Right lobe of liver (tissue), 6 donors: ENCODE measurements around the gene BYSL. TPM values are rescaled to one million over a fixed set of nuclear protein-coding genes. Genes with fewer than 3 reads are reported as not detected.

Source experiments
- ATAC-seq, 4 donors: fragments of 200-7000 bp; cut with Tn5 transposase; one replicate each; pipeline ENCODE4 v1.9.1; 2020; ENCODE audit warnings: mild to moderate bottlenecking in 4 of 4, moderate library complexity in 4 of 4
- DNase-seq, 3 donors: peaks; one replicate each; pipeline ENCODE4 v3.0.0-alpha.2; 2020
- H3K27ac ChIP-seq, 3 donors: fragments of 200-600 bp; one replicate each; pipeline ENCODE4 v1.8.0; 2022
- H3K27me3 ChIP-seq, 2 donors: fragments of 200-600 bp; one replicate each; pipeline ENCODE4 v1.8.0; 2022
- H3K36me3 ChIP-seq, 4 donors: fragments of 200-600 bp; sonication (generic) in 1 of 4; one replicate each; pipeline versions ENCODE4 v1.5.1 to v1.8.0; 2017 to 2022; ENCODE audit warnings: control low read depth in 1 of 4
- H3K4me1 ChIP-seq, 4 donors: fragments of 200-600 bp; sonication (generic) in 1 of 4; one replicate each; pipeline versions ENCODE4 v1.5.1 to v1.8.0; 2017 to 2022; ENCODE audit warnings: control low read depth in 1 of 4
- H3K4me3 ChIP-seq, 3 donors: fragments of 200-600 bp; one replicate each; pipeline ENCODE4 v1.8.0; 2022
- H3K9me3 ChIP-seq, 4 donors: fragments of 200-600 bp; sonication (generic) in 1 of 4; one replicate each; pipeline versions ENCODE4 v1.5.1 to v1.8.0; 2017 to 2022; ENCODE audit warnings: control low read depth in 1 of 4
- CTCF ChIP-seq, 4 donors: fragments of 200-600 bp in 3 of 4; fragments of 450-650 bp in 1 of 4; IDR thresholded peaks; one replicate each; pipeline versions ENCODE4 v1.5.1 to v1.8.0; 2016 to 2022; ENCODE audit warnings: antibody characterized with exemption in 4 of 4, mild to moderate bottlenecking in 2 of 4
- POLR2A ChIP-seq: fragments of 450-650 bp; IDR thresholded peaks from one replicate; pipeline ENCODE4 v1.6.1; 2017; ENCODE audit warnings: antibody characterized with exemption, mild to moderate bottlenecking
- WGBS: methylation state at CpG from one replicate; pipeline ENCODE4 v1.1.6; 2018; ENCODE audit warnings: low coverage, low lambda C conversion rate; ENCODE audit not compliant: insufficient coverage; ENCODE audit errors: missing lambda C conversion rate; 5-methylcytosine and 5-hydroxymethylcytosine counted together
- intact Hi-C, 2 donors: fragments of 100-400 bp; cut with DNase I; formaldehyde crosslinking; loops; one replicate each; pipeline versions ENCODE4 v1.11.2 to v1.14.1; 2022
- total RNA-seq, 6 experiments: library from RNA; depleted of rRNA in 2 of 6; stranded (reverse); fragments of >200 nt in 2 of 6; fragmentation: NEBNext Ultra II Directional in 3 of 6; extraction: Animal tissue kit (Norgen Biotek cat#: 25700) in 3 of 6; gene quantifications; one replicate each; pipeline versions ENCODE4 v1.1.0 to v1.2.4, GENCODE V29; 2016 to 2023
- donor health status: DM: no; HTN: yes; CAD: no.
- donor health status: DM: no; HTN: no; CAD: no.
- donor health status: DM: no; HTN: no; CAD: no.
- donor health status: DM: no; HTN: yes; CAD: no.
- donor health status: DM: no; HTN: yes; CAD: no.

BYSL gene
- total RNA-seq, 6 experiments from 2014 or later, result 3.7 to 10.8 (median 8.4) TPM

- no peaks in the 10 kb centered on the region for H3K27me3 ChIP-seq
- no peaks in the 10 kb centered on the region for H3K36me3 ChIP-seq
- no peak for ATAC-seq
- intact Hi-C loops, result no loop called here
- no peak overlapping the region for H3K4me3 ChIP-seq
- no peak for DNase-seq
- no peaks in the 10 kb centered on the region for H3K4me1 ChIP-seq
- no peak overlapping the region for H3K27ac ChIP-seq
- WGBS, result 85% methylated on average over 1 of the region's 1 CpG
- TF ChIP-seq CTCF (IDR thresholded peaks at IDR 0.05), result no peak
- no peak for TF ChIP-seq POLR2A
- no peaks in the 10 kb centered on the region for H3K9me3 ChIP-seq
These were observed 35.4 kb upstream of the BYSL start for GRCh38 chr6:41885930-41886329.

DNA sequence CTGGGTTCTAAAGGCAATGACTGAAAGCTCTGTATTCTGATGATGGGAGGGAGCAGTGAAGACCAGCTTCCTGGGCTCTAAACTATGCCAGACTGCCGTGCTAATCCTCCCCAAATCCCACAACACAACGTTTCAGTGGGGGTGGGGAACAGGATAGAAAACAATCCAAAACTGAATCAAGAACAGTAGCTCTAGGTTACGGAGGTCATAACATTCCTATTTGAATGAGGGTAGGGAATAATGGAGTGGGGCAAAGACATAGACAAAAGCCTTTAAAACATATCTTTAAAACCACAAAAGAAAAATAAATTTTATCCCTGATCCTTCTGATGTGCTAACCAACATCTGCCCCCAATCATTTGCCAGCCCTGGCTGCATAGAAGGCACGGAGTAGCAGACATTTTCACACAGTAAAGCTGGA, 34.0 kb upstream of the BYSL start:
- Histone ChIP-seq H3K36me3 (no peaks in the 10 kb centered on the region), H3K4me3 (no peak overlapping the region), H3K27me3 (no peaks in the 10 kb centered on the region), H3K27ac (no peak overlapping the region), H3K9me3 (no peaks in the 10 kb centered on the region), H3K4me1 (no peaks in the 10 kb centered on the region)
- TF ChIP-seq CTCF (IDR thresholded peaks at IDR 0.05) (no peak), POLR2A (no peak)
- intact Hi-C loops, result no loop called here
- DNase-seq, result no peak
- ATAC-seq, result no peak
- 74% methylated on average over 4 of the region's 4 CpGs for WGBS

DNA sequence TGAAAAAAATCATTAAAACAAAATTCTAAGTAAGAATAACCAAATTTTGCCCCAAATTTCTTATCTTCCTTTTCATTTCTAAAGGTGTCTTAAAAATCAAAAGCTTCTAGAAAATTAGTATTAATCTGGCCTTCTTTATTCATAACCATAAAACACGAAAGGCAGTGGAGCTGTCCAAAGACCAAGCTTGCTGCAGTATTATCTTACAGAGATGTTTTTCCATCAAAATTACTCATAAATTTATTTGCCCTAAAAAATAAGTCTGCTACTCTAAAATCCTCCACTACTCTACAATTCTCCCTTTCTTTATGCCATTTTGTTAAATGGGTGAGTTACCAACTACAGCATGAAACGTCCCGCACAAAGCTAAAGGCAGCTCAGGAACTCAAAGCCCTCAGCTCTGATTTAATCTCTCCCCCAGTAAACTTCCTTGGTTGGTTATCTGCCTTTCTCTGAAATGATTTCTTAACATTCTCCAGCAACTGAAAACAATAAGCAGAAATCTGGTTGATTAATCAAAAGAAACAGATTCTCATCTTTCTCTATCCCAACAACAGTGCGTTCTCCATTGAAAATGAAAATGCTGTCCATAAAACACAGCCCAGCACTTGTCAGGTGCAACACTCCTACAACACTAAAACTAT, 28.3 kb upstream of the BYSL start:
- TF ChIP-seq CTCF (IDR thresholded peaks at IDR 0.05) (no peak), POLR2A (no peak)
- peaks cover 0 to 7% (median 2%) of the 10 kb centered on the region in 4 donors for H3K4me1 ChIP-seq

GRCh38 chr6:41894366-41895299, 26.7 kb upstream of the BYSL start:
- H3K27ac ChIP-seq, result no peak overlapping the region
- 2% methylated on average over 52 of the region's 56 CpGs for WGBS
- no peaks in the 10 kb centered on the region for H3K36me3 ChIP-seq
- DNase-seq (peak in 1 of 3 donors; percentile 38), ATAC-seq (peak; percentile 60 to 77 (median 62))
- intact Hi-C loops, result no loop called here
- peak overlapping the region; percentile 65 to 81 (median 66) for H3K4me3 ChIP-seq
- peaks cover 0 to 7% (median 2%) of the 10 kb centered on the region in 4 donors for H3K4me1 ChIP-seq
- no peak for TF ChIP-seq POLR2A
- no peak for TF ChIP-seq CTCF (IDR thresholded peaks at IDR 0.05)
- no peaks in the 10 kb centered on the region for H3K27me3 ChIP-seq
- no peaks in the 10 kb centered on the region for H3K9me3 ChIP-seq

More for the DNA sequence above, 28.3 kb upstream of the BYSL start:
- Histone ChIP-seq H3K4me3 (no peak overlapping the region), H3K27me3 (no peaks in the 10 kb centered on the region), H3K9me3 (no peaks in the 10 kb centered on the region), H3K27ac (no peak overlapping the region), H3K36me3 (no peaks in the 10 kb centered on the region)
- ATAC-seq (no peak), DNase-seq (no peak)
- intact Hi-C loops, result no loop called here
- WGBS, result 88% methylated on average over 4 of the region's 4 CpGs
